OCI-LY7 (cell line): ENCODE results near the gene SLCO1C1. TPM values are rescaled to one million over a fixed set of nuclear protein-coding genes. Genes with fewer than 3 reads are reported as not detected.

ENCODE experiments used
- BruUV-seq: library from RNA; stranded (reverse); fragments of 400-500 nt; replicated peaks from 2 replicates; lab custom pipeline; 2021; lab: Mats Ljungman, UMichigan
- CTCF ChIA-PET: fragments of 300-600 bp; sonication (Branson Sonifier 250); formaldehyde crosslinking; loops from one replicate; lab custom pipeline; 2022; ENCODE audit warnings: antibody characterized with exemption; ENCODE audit not compliant: unreplicated experiment; lab: Charles Lee
- POLR2A ChIA-PET: fragments of 300-600 bp; sonication (Branson Sonifier 250); formaldehyde crosslinking; loops from one replicate; lab custom pipeline; 2022; ENCODE audit warnings: antibody characterized with exemption; lab: Charles Lee
- DNase-seq: peaks from one replicate; pipeline ENCODE4 v3.0.0-alpha.2; 2015; ENCODE audit warnings: low spot score
- H2AFZ ChIP-seq: fragments of 200-600 bp; sonication (generic), shearing (Covaris generic); 2 replicates; pipeline ENCODE4 v1.6.1; 2014; ENCODE audit warnings: mild to moderate bottlenecking, antibody characterized with exemption, low read length, moderate library complexity
- H3K27ac ChIP-seq: fragments of 200-600 bp; sonication (generic); 2 replicates; pipeline ENCODE4 v1.5.1; 2014; ENCODE audit warnings: mixed run types, low read depth, mild to moderate bottlenecking, moderate library complexity, low read length, inconsistent platforms; ENCODE audit not compliant: poor library complexity, severe bottlenecking
- H3K36me3 ChIP-seq: fragments of 200-600 bp; sonication (generic); 2 replicates; pipeline ENCODE4 v1.6.1; 2014; ENCODE audit warnings: mild to moderate bottlenecking, antibody characterized with exemption, low read length, moderate library complexity, mixed read lengths; ENCODE audit not compliant: insufficient read depth
- H3K4me1 ChIP-seq: fragments of 200-600 bp; sonication (generic); 2 replicates; pipeline ENCODE4 v1.5.1; 2014; ENCODE audit warnings: mild to moderate bottlenecking, low read length; ENCODE audit not compliant: insufficient read depth, poor library complexity, severe bottlenecking
- H3K4me2 ChIP-seq: fragments of 200-600 bp; sonication (generic); 2 replicates; pipeline ENCODE4 v1.6.1; 2014; ENCODE audit warnings: mild to moderate bottlenecking, low read length
- H3K4me3 ChIP-seq: fragments of 200-600 bp; sonication (generic); 2 replicates; pipeline ENCODE4 v1.5.1; 2014; ENCODE audit warnings: mild to moderate bottlenecking, low read depth, low read length; ENCODE audit not compliant: poor library complexity, severe bottlenecking
- H3K79me2 ChIP-seq: fragments of 200-600 bp; sonication (generic); 2 replicates; pipeline ENCODE4 v1.6.1; 2016; ENCODE audit warnings: low read depth, mild to moderate bottlenecking, low read length, moderate library complexity, mixed read lengths; ENCODE audit not compliant: insufficient read depth
- H3K9me2 ChIP-seq: fragments of 200-600 bp; sonication (generic); 2 replicates; pipeline ENCODE4 v1.6.1; 2016; ENCODE audit warnings: mild to moderate bottlenecking, low read length, mixed read lengths; ENCODE audit not compliant: insufficient read depth
- H3K9me3 ChIP-seq: fragments of 200-600 bp; sonication (generic); 2 replicates; pipeline ENCODE4 v1.6.1; 2014; ENCODE audit warnings: mild to moderate bottlenecking, mixed run types, low read length, mixed read lengths
- H4K20me1 ChIP-seq: fragments of 200-600 bp; sonication (generic); 2 replicates; pipeline ENCODE4 v1.6.1; 2014; ENCODE audit warnings: mild to moderate bottlenecking, antibody characterized with exemption, low read length, moderate library complexity, mixed read lengths; ENCODE audit not compliant: insufficient read depth
- EZH2phosphoT487 ChIP-seq: fragments of 200-600 bp; sonication (generic); IDR thresholded peaks from 2 replicates; pipeline ENCODE4 v1.6.1; 2018; ENCODE audit warnings: low read depth, borderline replicate concordance, mild to moderate bottlenecking, mixed run types, antibody characterized with exemption, low read length, moderate library complexity, mixed read lengths
- intact Hi-C: fragments of 100-400 bp; cut with micrococcal nuclease; formaldehyde crosslinking; loops from one replicate; pipeline ENCODE4 v1.10.0; 2022; ENCODE audit not compliant: unreplicated experiment
- total RNA-seq, 2 experiments: library from RNA; depleted of rRNA in 1 of 2; stranded (reverse); fragments of >200 nt in 1 of 2; shearing (Covaris generic) in 1 of 2; gene quantifications; 2 replicates each; pipeline ENCODE4 v1.2.3, GENCODE V29; 2014 to 2022
- TF ChIP-seq, protein P1 (sequence below): fragments of 200-600 bp; sonication (generic); conservative IDR thresholded peaks from 2 replicates; pipeline ENCODE4 v1.5.1; 2014; ENCODE audit warnings: mild to moderate bottlenecking, antibody characterized with exemption, low read length, moderate library complexity, mixed read lengths

The SLCO1C1 gene
- total RNA-seq, 2 experiments from 2014 or later = not detected

- no peaks in the 10 kb centered on the region for H4K20me1 ChIP-seq
- H3K9me2 ChIP-seq = no peaks in the 10 kb centered on the region
- H3K4me1 ChIP-seq = no peaks in the 10 kb centered on the region
- CTCF ChIA-PET = no interaction called here
- H3K4me2 ChIP-seq = no peak overlapping the region
- TF ChIP-seq EZH2phosphoT487 = no peak
- TF ChIP-seq, protein P1, sequence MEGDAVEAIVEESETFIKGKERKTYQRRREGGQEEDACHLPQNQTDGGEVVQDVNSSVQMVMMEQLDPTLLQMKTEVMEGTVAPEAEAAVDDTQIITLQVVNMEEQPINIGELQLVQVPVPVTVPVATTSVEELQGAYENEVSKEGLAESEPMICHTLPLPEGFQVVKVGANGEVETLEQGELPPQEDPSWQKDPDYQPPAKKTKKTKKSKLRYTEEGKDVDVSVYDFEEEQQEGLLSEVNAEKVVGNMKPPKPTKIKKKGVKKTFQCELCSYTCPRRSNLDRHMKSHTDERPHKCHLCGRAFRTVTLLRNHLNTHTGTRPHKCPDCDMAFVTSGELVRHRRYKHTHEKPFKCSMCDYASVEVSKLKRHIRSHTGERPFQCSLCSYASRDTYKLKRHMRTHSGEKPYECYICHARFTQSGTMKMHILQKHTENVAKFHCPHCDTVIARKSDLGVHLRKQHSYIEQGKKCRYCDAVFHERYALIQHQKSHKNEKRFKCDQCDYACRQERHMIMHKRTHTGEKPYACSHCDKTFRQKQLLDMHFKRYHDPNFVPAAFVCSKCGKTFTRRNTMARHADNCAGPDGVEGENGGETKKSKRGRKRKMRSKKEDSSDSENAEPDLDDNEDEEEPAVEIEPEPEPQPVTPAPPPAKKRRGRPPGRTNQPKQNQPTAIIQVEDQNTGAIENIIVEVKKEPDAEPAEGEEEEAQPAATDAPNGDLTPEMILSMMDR = no peak
- no TSS peak for BruUV-seq
- POLR2A ChIA-PET = interaction anchor here (0.5 to 1.2 kb wide), 4 partner anchors 13 to 211 kb away, joined by 3 to 5 read pairs (median 3); no protein-coding TSS in a partner anchor
- H3K4me3 ChIP-seq = no peak overlapping the region
- intact Hi-C loops = no loop called here
- no peak overlapping the region for H3K27ac ChIP-seq
- H2AFZ ChIP-seq = no peak overlapping the region
- no peaks in the 10 kb centered on the region for H3K36me3 ChIP-seq
- H3K9me3 ChIP-seq = no peaks in the 10 kb centered on the region
- DNase-seq = no peak
- no peaks in the 10 kb centered on the region for H3K79me2 ChIP-seq
These were observed 41.3 kb upstream of the SLCO1C1 start for GRCh38 chr12:20653871-20654270.

GRCh38 chr12:20656600-20656999 lies 38.5 kb upstream of the SLCO1C1 start:
- ChIA-PET CTCF (no interaction called here), POLR2A (no interaction called here)
- intact Hi-C loops = no loop called here
- no peaks in the 10 kb centered on the region for H3K9me2 ChIP-seq
- H2AFZ ChIP-seq = no peak overlapping the region
- no peaks in the 10 kb centered on the region for H3K4me1 ChIP-seq
- H3K36me3 ChIP-seq = no peaks in the 10 kb centered on the region
- H3K9me3 ChIP-seq = no peaks in the 10 kb centered on the region
- TF ChIP-seq EZH2phosphoT487 = no peak
- TF ChIP-seq, protein P1 = no peak
- no peak overlapping the region for H3K4me2 ChIP-seq
- no peak overlapping the region for H3K27ac ChIP-seq
- H3K79me2 ChIP-seq = no peaks in the 10 kb centered on the region
- H3K4me3 ChIP-seq = no peak overlapping the region
- no peaks in the 10 kb centered on the region for H4K20me1 ChIP-seq
- no peak for DNase-seq
- BruUV-seq = no TSS peak

DNA sequence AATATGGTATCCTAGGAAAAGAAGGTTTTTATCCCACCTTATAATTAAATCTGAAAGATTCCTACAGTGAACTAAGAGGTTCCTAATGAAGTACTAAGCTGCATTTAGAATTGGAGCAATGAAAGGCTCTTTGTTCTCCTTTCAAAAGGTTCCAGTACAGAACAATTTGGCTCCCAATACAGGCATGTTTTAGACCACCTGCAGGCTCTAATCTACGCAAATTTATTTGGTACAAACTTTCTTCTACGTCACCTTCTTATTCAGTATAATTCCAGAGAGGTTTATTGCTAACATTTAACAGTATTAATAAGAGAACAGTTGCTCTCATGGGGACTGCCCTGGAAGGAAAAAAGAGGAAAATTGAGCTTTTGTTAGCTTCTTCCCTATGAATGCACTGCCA lies 37.6 kb upstream of the SLCO1C1 start:
- BruUV-seq = no TSS peak
- intact Hi-C loops = no loop called here
- POLR2A ChIA-PET = no interaction called here

More for the DNA sequence above, 37.6 kb upstream of the SLCO1C1 start:
- TF ChIP-seq, protein P1 = no peak
- TF ChIP-seq EZH2phosphoT487 = no peak
- Histone ChIP-seq H3K27ac (no peak overlapping the region), H2AFZ (no peak overlapping the region), H3K9me3 (no peaks in the 10 kb centered on the region), H3K9me2 (no peaks in the 10 kb centered on the region), H3K79me2 (no peaks in the 10 kb centered on the region), H3K36me3 (no peaks in the 10 kb centered on the region), H3K4me2 (no peak overlapping the region), H4K20me1 (no peaks in the 10 kb centered on the region), H3K4me3 (no peak overlapping the region), H3K4me1 (no peaks in the 10 kb centered on the region)
- CTCF ChIA-PET = no interaction called here
- no peak for DNase-seq
